Neural progenitor cell (in vitro differentiated cells): ENCODE measurements around the gene DYNC1LI1. TPM values are rescaled to one million over a fixed set of nuclear protein-coding genes. Genes with fewer than 3 reads are reported as not detected.

ENCODE experiments used
- DNase-seq: peaks from one replicate; pipeline ENCODE4 v3.0.0-alpha.2; 2016; ENCODE audit warnings: low spot score
- H2AFZ ChIP-seq: fragments of 200-600 bp; sonication (generic); replicated peaks from 2 replicates; pipeline ENCODE4 v1.6.1; 2016; ENCODE audit warnings: antibody characterized with exemption
- H3F3A ChIP-seq: fragments of 200-600 bp; sonication (generic); 2 replicates; pipeline ENCODE4 v1.6.1; 2016; ENCODE audit warnings: antibody characterized with exemption, low read depth
- H3K27ac ChIP-seq: fragments of 200-600 bp; sonication (generic); 2 replicates; pipeline ENCODE4 v1.5.1; 2016; ENCODE audit warnings: mild to moderate bottlenecking
- H3K27me3 ChIP-seq: fragments of 200-600 bp; sonication (generic); 2 replicates; pipeline ENCODE4 v1.6.1; 2016; ENCODE audit warnings: mild to moderate bottlenecking, moderate library complexity
- H3K36me3 ChIP-seq: fragments of 200-600 bp; sonication (generic); 2 replicates; pipeline ENCODE4 v1.5.1; 2016
- H3K4me1 ChIP-seq: fragments of 200-600 bp; sonication (generic); 2 replicates; pipeline ENCODE4 v1.6.1; 2016; ENCODE audit warnings: mixed run types
- H3K4me2 ChIP-seq: fragments of 200-600 bp; sonication (generic); 2 replicates; pipeline ENCODE4 v1.6.1; 2016
- H3K4me3 ChIP-seq: fragments of 200-600 bp; sonication (generic); 2 replicates; pipeline ENCODE4 v1.5.1; 2016
- H3K79me2 ChIP-seq: fragments of 200-600 bp; sonication (generic); 2 replicates; pipeline ENCODE4 v1.6.1; 2016; ENCODE audit warnings: low read depth
- H3K9ac ChIP-seq: fragments of 200-600 bp; sonication (generic); 2 replicates; pipeline ENCODE4 v1.6.1; 2016
- H3K9me3 ChIP-seq: fragments of 200-600 bp; sonication (generic); 2 replicates; pipeline ENCODE4 v1.5.1; 2016; ENCODE audit warnings: low read depth
- H4K20me1 ChIP-seq: fragments of 200-600 bp; sonication (generic); 2 replicates; pipeline ENCODE4 v1.6.1; 2016; ENCODE audit warnings: low read depth
- H3K27ac Mint-ChIP-seq: 3 replicates; pipeline ENCODE4 v1.8.0; 2021; ENCODE audit warnings: mixed read lengths
- H3K27me3 Mint-ChIP-seq: 2 replicates; pipeline ENCODE4 v1.8.0; 2022; ENCODE audit warnings: low read depth, mild to moderate bottlenecking, inconsistent platforms, moderate library complexity, mixed read lengths; ENCODE audit not compliant: insufficient read depth
- H3K36me3 Mint-ChIP-seq: 3 replicates; pipeline ENCODE4 v1.8.0; 2021; ENCODE audit warnings: mixed read lengths
- H3K4me1 Mint-ChIP-seq: 3 replicates; pipeline ENCODE4 v1.8.0; 2021; ENCODE audit warnings: mixed read lengths
- H3K4me3 Mint-ChIP-seq: 3 replicates; pipeline ENCODE4 v1.8.0; 2021; ENCODE audit warnings: mild to moderate bottlenecking, moderate library complexity, mixed read lengths
- H3K9me3 Mint-ChIP-seq: 3 replicates; pipeline ENCODE4 v1.8.0; 2020; ENCODE audit warnings: mixed read lengths
- CTCF ChIP-seq: fragments of 200-600 bp; sonication (generic); IDR thresholded peaks from 2 replicates; pipeline ENCODE4 v1.5.1; 2017; ENCODE audit warnings: antibody characterized with exemption, mild to moderate bottlenecking
- EZH2 ChIP-seq: fragments of 200-600 bp; sonication (generic); IDR thresholded peaks from 2 replicates; pipeline ENCODE4 v1.6.1; 2017; ENCODE audit warnings: antibody characterized with exemption, mild to moderate bottlenecking, moderate library complexity
- EZH2phosphoT487 ChIP-seq: fragments of 200-600 bp; sonication (generic); IDR thresholded peaks from 2 replicates; pipeline ENCODE4 v1.6.1; 2017; ENCODE audit warnings: antibody characterized with exemption
- total RNA-seq: library from RNA; depleted of rRNA; stranded (reverse); fragments of >200 nt; gene quantifications from 2 replicates; pipeline ENCODE4 v1.2.3, GENCODE V29; 2015; ENCODE audit warnings: low replicate concordance

The DYNC1LI1 gene
- total RNA-seq, 1 donor from 2014 or later, result 103 TPM

DNA sequence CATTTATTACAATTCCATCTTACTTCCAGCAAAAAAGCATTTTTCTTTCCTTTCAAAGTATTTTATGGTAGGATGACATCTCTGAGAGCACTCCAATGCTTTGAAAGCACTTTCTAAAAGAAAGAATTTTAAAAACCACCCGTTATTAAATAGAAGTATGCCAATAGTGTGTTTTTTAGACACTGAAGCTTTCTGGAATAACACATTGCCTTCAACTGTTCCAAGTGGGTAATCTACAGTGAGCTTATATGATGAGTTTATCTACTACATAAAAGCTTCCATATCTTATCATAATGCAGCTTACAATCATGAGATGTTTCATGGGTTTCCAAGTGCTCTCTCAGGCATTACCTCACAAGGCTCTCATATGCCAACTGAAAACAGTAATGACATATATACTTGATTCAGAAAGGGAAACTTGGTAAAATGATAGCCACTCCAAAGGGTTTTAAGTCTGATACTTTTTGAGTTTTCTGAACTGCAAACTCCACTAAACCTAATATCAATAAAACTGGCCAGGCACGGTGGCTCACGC, 82.1 kb downstream of the DYNC1LI1 start:
- Histone ChIP-seq H3K27me3 (no peaks in the 10 kb centered on the region), H3F3A (no peaks in the 10 kb centered on the region), H2AFZ (no peak overlapping the region), H3K4me1 (no peaks in the 10 kb centered on the region), H3K4me2 (no peak overlapping the region), H3K27ac (no peak overlapping the region), H3K9ac (no peak overlapping the region), H3K36me3 (no peaks in the 10 kb centered on the region), H3K9me3 (no peaks in the 10 kb centered on the region), H3K79me2 (peaks cover 7% of the 10 kb centered on the region), H4K20me1 (peaks cover 12% of the 10 kb centered on the region), H3K4me3 (no peak overlapping the region)
- Mint-ChIP-seq H3K27ac (no peak overlapping the region), H3K9me3 (no peaks in the 10 kb centered on the region), H3K4me3 (no peak overlapping the region), H3K27me3 (no peaks in the 10 kb centered on the region), H3K36me3 (peaks cover 4% of the 10 kb centered on the region), H3K4me1 (no peaks in the 10 kb centered on the region)
- no peak for TF ChIP-seq CTCF
- no peak for TF ChIP-seq EZH2
- TF ChIP-seq EZH2phosphoT487, result no peak
- no peak for DNase-seq

DNA sequence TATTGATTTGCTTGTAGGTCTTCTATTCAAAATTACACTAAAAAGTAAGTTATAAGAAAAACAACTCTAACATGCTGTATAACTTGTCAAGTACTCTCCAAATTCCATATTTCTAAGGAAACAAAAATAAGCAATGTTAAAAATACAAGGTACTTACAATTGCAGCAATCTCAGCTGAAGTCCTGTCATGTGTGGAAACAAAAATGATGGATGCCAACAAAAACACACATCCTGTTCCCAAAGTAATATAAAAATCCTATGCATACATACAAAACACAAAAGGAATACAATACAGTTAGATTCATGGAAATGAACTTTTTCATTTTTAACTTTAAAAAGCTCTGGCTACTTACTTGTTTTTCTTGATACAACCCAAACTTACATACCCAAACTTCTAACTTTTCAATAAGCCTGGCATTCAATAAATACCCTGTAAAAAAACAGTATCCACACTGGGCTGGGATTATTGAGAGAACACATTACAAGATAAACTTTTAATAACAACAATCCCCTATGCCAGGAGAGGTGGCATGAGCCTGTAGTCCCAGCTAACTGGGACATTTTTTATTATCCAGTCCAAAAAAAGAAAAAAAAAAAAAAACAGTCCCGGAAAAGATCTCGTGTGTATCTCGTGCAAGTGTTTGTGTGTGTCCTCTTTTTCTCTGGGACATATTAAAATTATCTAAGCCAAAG, 82.7 kb downstream of the DYNC1LI1 start:
- no peak for DNase-seq
- H3K4me1 ChIP-seq, result no peaks in the 10 kb centered on the region
- no peak overlapping the region for H3K9ac ChIP-seq
- no peaks in the 10 kb centered on the region for H3K36me3 ChIP-seq
- no peak for TF ChIP-seq EZH2phosphoT487
- no peak for TF ChIP-seq EZH2
- TF ChIP-seq CTCF, result no peak
- no peak overlapping the region for H2AFZ ChIP-seq
- peaks cover 7% of the 10 kb centered on the region for H3K79me2 ChIP-seq
- H3K9me3 ChIP-seq, result no peaks in the 10 kb centered on the region
- H3K4me3 Mint-ChIP-seq, result no peak overlapping the region
- peaks cover 7% of the 10 kb centered on the region for H4K20me1 ChIP-seq
- H3K4me2 ChIP-seq, result no peak overlapping the region
- H3K4me1 Mint-ChIP-seq, result no peaks in the 10 kb centered on the region
- H3K27ac ChIP-seq, result no peak overlapping the region
- no peak overlapping the region for H3K27ac Mint-ChIP-seq
- no peaks in the 10 kb centered on the region for H3K9me3 Mint-ChIP-seq
- H3K4me3 ChIP-seq, result no peak overlapping the region
- H3K27me3 ChIP-seq, result no peaks in the 10 kb centered on the region
- no peaks in the 10 kb centered on the region for H3K27me3 Mint-ChIP-seq
- no peaks in the 10 kb centered on the region for H3F3A ChIP-seq
- peaks cover 4% of the 10 kb centered on the region for H3K36me3 Mint-ChIP-seq

DNA sequence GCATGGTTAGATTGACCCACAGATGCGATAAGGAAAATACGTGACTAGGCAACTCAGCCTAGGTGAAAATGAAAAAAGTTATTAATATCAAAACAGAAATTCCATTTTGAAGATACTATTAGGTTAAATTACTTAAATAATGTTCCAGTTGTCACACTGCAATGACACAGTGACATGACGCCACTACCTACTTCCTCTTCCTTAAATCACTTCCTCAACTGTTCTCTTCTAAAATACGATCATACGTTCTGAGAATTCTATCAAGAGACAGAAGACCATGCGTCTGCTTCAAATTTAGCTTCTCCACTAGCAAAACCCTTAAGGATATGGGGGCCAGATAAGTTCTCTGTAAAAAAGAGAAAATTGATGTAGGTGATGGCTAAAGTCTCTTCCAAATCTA, 86.2 kb downstream of the DYNC1LI1 start:
- no peak for TF ChIP-seq CTCF
- Histone ChIP-seq H3K27me3 (no peaks in the 10 kb centered on the region), H3K4me3 (no peak overlapping the region), H4K20me1 (no peaks in the 10 kb centered on the region), H3K27ac (no peak overlapping the region), H3K4me2 (no peak overlapping the region), H3F3A (no peaks in the 10 kb centered on the region), H3K9me3 (no peaks in the 10 kb centered on the region), H3K9ac (no peak overlapping the region), H2AFZ (no peak overlapping the region), H3K4me1 (no peaks in the 10 kb centered on the region), H3K79me2 (no peaks in the 10 kb centered on the region), H3K36me3 (no peaks in the 10 kb centered on the region)
- H3K9me3 Mint-ChIP-seq, result no peaks in the 10 kb centered on the region
- no peaks in the 10 kb centered on the region for H3K4me1 Mint-ChIP-seq
- no peak for DNase-seq
- H3K27me3 Mint-ChIP-seq, result no peaks in the 10 kb centered on the region
- no peak overlapping the region for H3K27ac Mint-ChIP-seq
- H3K4me3 Mint-ChIP-seq, result no peak overlapping the region
- peaks cover 18% of the 10 kb centered on the region for H3K36me3 Mint-ChIP-seq
